B cell (primary cell): ENCODE measurements around the gene IPCEF1.

Experiments
- CTCF ChIP-seq: fragments of 200-600 bp; IDR thresholded peaks from one replicate; pipeline ENCODE4 v1.8.0; 2022; ENCODE audit warnings: antibody characterized with exemption, mild to moderate bottlenecking
- EZH2 ChIP-seq: IDR thresholded peaks from 2 replicates; pipeline ENCODE4 v1.6.1; 2012; ENCODE audit warnings: borderline replicate concordance, low read depth, mild to moderate bottlenecking, moderate library complexity, low read length; ENCODE audit not compliant: insufficient read depth, poor library complexity, severe bottlenecking

GRCh38 chr6:154295733-154296132 is 60.9 kb downstream of the IPCEF1 start:
- no peak for TF ChIP-seq CTCF
- TF ChIP-seq EZH2, result no peak
